DOHH2 (cell line): ENCODE data around the gene UBTD1.

Experiments
- H3F3A ChIP-seq: fragments of 200-600 bp; sonication (generic), shearing (Covaris generic); 2 replicates; pipeline ENCODE4 v1.6.0; 2016; ENCODE audit warnings: antibody characterized with exemption, mild to moderate bottlenecking; ENCODE audit not compliant: control insufficient read depth, insufficient read depth
- H3K27ac ChIP-seq: fragments of 200-600 bp; sonication (generic); 2 replicates; pipeline ENCODE4 v1.5.1; 2014; ENCODE audit warnings: low read depth, mild to moderate bottlenecking, low read length, moderate library complexity
- H3K27me3 ChIP-seq: fragments of 200-600 bp; sonication (generic); 2 replicates; pipeline ENCODE4 v1.6.1; 2014; ENCODE audit warnings: mild to moderate bottlenecking, low read length, mixed read lengths; ENCODE audit not compliant: control insufficient read depth
- H3K36me3 ChIP-seq: fragments of 200-600 bp; sonication (generic); 2 replicates; pipeline ENCODE4 v1.6.1; 2014; ENCODE audit warnings: mild to moderate bottlenecking, low read length, moderate library complexity, mixed read lengths; ENCODE audit not compliant: control insufficient read depth
- H3K4me1 ChIP-seq: fragments of 200-600 bp; sonication (generic); 2 replicates; pipeline ENCODE4 v1.6.1; 2014; ENCODE audit warnings: mild to moderate bottlenecking, low read length, mixed read lengths; ENCODE audit not compliant: control insufficient read depth
- H3K4me2 ChIP-seq: fragments of 200-600 bp; sonication (generic); 2 replicates; pipeline ENCODE4 v1.6.0; 2014; ENCODE audit warnings: mild to moderate bottlenecking, low read length, moderate library complexity
- H3K4me3 ChIP-seq: fragments of 200-600 bp; sonication (generic); 2 replicates; pipeline ENCODE4 v1.5.1; 2014; ENCODE audit warnings: mild to moderate bottlenecking, low read length, mixed read lengths
- H3K79me2 ChIP-seq: fragments of 200-600 bp; sonication (generic); 2 replicates; pipeline ENCODE4 v1.6.1; 2014; ENCODE audit warnings: mild to moderate bottlenecking, low read length, mixed read lengths; ENCODE audit not compliant: control insufficient read depth
- H3K9me2 ChIP-seq: fragments of 200-600 bp; sonication (generic); replicated peaks from 2 replicates; pipeline ENCODE4 v1.6.1; 2014; ENCODE audit warnings: mild to moderate bottlenecking, low read length, mixed read lengths; ENCODE audit not compliant: control insufficient read depth
- H3K9me3 ChIP-seq: fragments of 200-600 bp; sonication (generic); 2 replicates; pipeline ENCODE4 v1.6.1; 2014; ENCODE audit warnings: antibody characterized with exemption, low read length, mixed read lengths; ENCODE audit not compliant: control insufficient read depth, insufficient read depth
- H4K20me1 ChIP-seq: fragments of 200-600 bp; sonication (generic); 2 replicates; pipeline ENCODE4 v1.6.0; 2014; ENCODE audit warnings: low read depth, mild to moderate bottlenecking, antibody characterized with exemption, low read length, moderate library complexity; ENCODE audit not compliant: control insufficient read depth, insufficient read depth
- CTCF ChIP-seq: fragments of 200-600 bp; sonication (generic); IDR thresholded peaks from one replicate; pipeline ENCODE4 v1.5.1; 2014; ENCODE audit warnings: antibody characterized with exemption, mild to moderate bottlenecking, low read depth, low read length; ENCODE audit not compliant: poor library complexity, severe bottlenecking
- EZH2phosphoT487 ChIP-seq: fragments of 200-600 bp; sonication (generic); IDR thresholded peaks from 2 replicates; pipeline ENCODE4 v1.6.1; 2017; ENCODE audit warnings: borderline replicate concordance, mild to moderate bottlenecking, antibody characterized with exemption, low read length, moderate library complexity, mixed read lengths

The UBTD1 gene, protein sequence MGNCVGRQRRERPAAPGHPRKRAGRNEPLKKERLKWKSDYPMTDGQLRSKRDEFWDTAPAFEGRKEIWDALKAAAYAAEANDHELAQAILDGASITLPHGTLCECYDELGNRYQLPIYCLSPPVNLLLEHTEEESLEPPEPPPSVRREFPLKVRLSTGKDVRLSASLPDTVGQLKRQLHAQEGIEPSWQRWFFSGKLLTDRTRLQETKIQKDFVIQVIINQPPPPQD

GRCh38 chr10:97498841-97499560 lies at the start of gene UBTD1:
UBTD1 (plus strand) TSS chr10:97498924; CDS start chr10:97499204, 280 bp downstream.
- Histone ChIP-seq H3K4me1 (peaks cover 32% of the 10 kb centered on the region), H3K9me2 (no peaks in the 10 kb centered on the region), H3K36me3 (peaks cover 30% of the 10 kb centered on the region), H3K4me2 (peak within 1 kb of the TSS; percentile 95), H3K4me3 (peak within 1 kb of the TSS; percentile 96), H3K9me3 (no peaks in the 10 kb centered on the region), H3F3A (peaks cover 3% of the 10 kb centered on the region), H3K27ac (peak within 1 kb of the TSS; percentile 78), H3K27me3 (peaks cover 44% of the 10 kb centered on the region), H4K20me1 (peaks cover 23% of the 10 kb centered on the region; the same call in 1 of the 2 replicates), H3K79me2 (peaks cover 42% of the 10 kb centered on the region)
- TF ChIP-seq EZH2phosphoT487 = no peak
- no peak for TF ChIP-seq CTCF

GRCh38 chr10:97450828-97451227 lies 47.9 kb upstream of the UBTD1 start:
- Histone ChIP-seq H3K36me3 (peaks cover 49% of the 10 kb centered on the region), H4K20me1 (peaks cover 7% of the 10 kb centered on the region; the same call in 1 of the 2 replicates), H3K4me3 (no peak overlapping the region), H3K9me2 (no peaks in the 10 kb centered on the region), H3K27ac (no peak overlapping the region), H3K27me3 (no peaks in the 10 kb centered on the region), H3K79me2 (peaks cover 53% of the 10 kb centered on the region), H3F3A (no peaks in the 10 kb centered on the region), H3K4me1 (peaks cover 16% of the 10 kb centered on the region), H3K4me2 (no peak overlapping the region), H3K9me3 (no peaks in the 10 kb centered on the region)
- no peak for TF ChIP-seq CTCF
- no peak for TF ChIP-seq EZH2phosphoT487

- Histone ChIP-seq H3K9me2 (no peaks in the 10 kb centered on the region), H3K27ac (no peak overlapping the region), H3F3A (no peaks in the 10 kb centered on the region), H3K27me3 (no peaks in the 10 kb centered on the region), H4K20me1 (peaks cover 7% of the 10 kb centered on the region; the same call in 1 of the 2 replicates), H3K4me1 (peaks cover 16% of the 10 kb centered on the region), H3K9me3 (no peaks in the 10 kb centered on the region), H3K79me2 (peaks cover 47% of the 10 kb centered on the region), H3K36me3 (peaks cover 57% of the 10 kb centered on the region), H3K4me3 (no peak overlapping the region), H3K4me2 (no peak overlapping the region)
- TF ChIP-seq EZH2phosphoT487 (no peak), CTCF (no peak)
These were observed 47.1 kb upstream of the UBTD1 start for GRCh38 chr10:97451605-97452004.
